Inferior parietal cortex (tissue), 1 donor: ENCODE results near the gene MYL6B.

Experiments
- DNase-seq: peaks from one replicate; pipeline ENCODE4 v3.0.0-alpha.2; 2016; ENCODE audit errors: extremely low spot score

Gene MYL6B

GRCh38 chr12:56152132-56152755, at the start of gene MYL6B:
Gene MYL6B (plus strand): TSS chr12:56152587. CDS start chr12:56153919, 1,332 bp downstream.
- peak; percentile 92 for DNase-seq

- DNase-seq, result no peak
Observed at GRCh38 chr12:56102683-56103065, 49.7 kb upstream of the MYL6B start.

DNA sequence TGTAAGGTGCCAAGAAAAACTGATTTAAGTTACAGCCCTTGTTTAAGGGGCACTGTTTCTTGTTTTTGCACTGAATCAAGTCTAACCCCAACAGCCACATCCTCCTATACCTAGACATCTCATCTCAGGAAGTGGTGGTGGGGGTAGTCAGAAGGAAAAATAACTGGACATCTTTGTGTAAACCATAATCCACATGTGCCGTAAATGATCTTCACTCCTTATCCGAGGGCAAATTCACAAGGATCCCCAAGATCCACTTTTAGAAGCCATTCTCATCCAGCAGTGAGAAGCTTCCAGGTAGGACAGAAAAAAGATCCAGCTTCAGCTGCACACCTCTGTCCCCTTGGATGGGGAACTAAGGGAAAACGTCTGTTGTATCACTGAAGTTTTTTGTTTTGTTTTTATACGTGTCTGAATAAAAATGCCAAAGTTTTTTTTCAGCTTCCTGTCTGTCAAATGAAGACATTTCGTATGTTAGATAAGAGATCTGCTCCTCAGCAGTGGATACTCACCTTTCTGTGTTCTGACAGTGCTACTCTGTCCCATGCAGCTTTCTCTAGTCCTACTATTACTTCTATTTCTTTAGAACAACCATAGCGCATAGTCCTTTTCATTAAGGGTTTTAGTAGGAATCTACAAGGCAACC, 49.2 kb upstream of the MYL6B start:
- no peak for DNase-seq

GRCh38 chr12:56103823-56104108, 48.6 kb upstream of the MYL6B start:
- DNase-seq, result no peak

GRCh38 chr12:56104109-56104814, 48.1 kb upstream of the MYL6B start, which contains the start of gene PA2G4:
Gene PA2G4 (plus strand): TSS chr12:56104559. CDS start chr12:56104738, 179 bp downstream.
- peak; percentile 97 for DNase-seq

- DNase-seq, result no peak
Observed at GRCh38 chr12:56104815-56105608, 47.4 kb upstream of the MYL6B start.

DNA sequence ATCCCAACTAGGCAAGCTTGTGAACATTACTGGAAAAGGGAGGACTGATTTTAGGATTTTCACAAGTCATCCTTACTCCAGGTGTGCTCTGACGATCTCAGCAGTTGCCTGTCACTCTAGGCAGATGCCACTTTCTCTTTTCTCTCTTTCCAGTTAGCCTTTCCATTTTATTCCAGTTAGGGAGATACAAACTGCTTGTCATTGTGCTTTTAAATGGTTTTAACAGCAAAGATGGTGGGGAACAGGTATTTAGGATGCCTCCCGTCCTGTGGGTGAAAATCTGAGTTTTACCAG, 46.8 kb upstream of the MYL6B start:
- no peak for DNase-seq

GRCh38 chr12:56107242-56107641, 45.1 kb upstream of the MYL6B start:
- no peak for DNase-seq

DNA sequence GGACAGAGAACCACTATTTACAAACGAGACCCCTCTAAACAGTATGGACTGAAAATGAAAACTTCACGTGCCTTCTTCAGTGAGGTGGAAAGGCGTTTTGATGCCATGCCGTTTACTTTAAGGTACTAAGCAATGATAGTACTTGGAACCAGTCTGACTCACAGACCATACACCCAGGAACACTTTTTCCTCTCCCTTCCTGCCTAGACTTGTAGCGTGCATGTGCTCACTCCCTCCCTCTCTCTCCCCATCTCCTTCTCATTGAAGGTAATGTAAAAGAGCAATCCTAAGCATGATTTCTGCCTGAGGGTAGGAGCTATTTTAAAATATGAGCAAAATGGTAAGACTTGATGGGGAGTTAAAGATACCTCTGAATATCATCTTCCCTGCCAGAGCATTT, 41.8 kb upstream of the MYL6B start:
- no peak for DNase-seq

DNA sequence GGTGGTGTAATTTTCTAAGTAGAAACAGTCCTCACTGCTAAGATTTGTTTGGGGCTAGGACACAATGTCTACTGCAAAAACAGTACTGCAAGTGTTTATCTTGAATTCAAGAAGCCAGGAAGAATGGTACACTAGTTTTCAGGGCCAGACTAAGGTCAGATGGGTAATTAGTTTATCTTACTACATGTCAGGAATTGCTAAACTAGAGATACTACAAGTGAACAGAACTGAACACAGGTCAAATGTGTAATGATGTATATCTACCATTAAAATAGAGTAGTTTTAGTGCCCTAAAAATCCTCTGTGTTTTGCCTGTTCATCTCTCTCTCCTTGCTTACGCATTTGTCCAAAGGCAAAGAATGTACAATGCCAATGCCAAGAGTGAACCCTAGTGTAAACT, 38.3 kb upstream of the MYL6B start:
- no peak for DNase-seq

- DNase-seq, result peak; percentile 13
Observed at GRCh38 chr12:56115329-56115728, 37.1 kb upstream of the MYL6B start.

DNA sequence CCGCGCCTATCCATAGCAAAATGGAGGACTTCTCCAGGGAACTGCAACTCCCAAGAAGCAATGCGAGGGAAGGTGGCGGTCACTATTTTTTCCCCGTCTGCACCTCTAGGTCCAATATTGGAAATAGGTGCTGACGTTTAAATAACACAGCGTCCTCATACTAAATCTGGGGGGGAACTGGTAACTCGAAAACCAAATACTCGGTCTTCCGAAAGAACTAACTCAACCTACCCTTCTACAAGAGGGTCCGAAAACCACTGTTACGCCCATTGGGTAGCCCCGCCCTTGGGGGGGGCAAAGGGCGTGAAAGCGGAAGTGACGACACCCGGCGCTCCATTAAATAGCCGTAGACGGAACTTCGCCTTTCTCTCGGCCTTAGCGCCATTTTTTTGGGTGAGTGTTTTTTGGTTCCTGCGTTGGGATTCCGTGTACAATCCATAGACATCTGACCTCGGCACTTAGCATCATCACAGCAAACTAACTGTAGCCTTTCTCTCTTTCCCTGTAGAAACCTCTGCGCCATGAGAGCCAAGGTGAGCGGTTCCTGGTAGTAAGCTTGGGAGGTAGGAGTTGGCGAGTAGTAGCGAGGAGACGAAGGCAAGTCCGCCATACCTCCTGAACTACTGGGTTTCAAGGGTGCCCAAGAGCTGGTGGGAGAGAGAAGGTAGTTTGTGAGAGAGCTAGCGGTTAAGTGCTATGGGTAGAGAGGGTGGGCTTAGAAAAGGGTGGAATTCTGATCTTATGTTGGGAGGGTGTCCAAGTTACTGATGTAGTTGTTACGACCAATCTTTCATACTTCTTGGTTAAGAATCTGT, 35.9 kb upstream of the MYL6B start, which contains the start of gene RPL41:
Gene RPL41 (plus strand): TSS at position 367 of the 815 bp plus-strand sequence.
- peak; percentile 99 for DNase-seq

DNA sequence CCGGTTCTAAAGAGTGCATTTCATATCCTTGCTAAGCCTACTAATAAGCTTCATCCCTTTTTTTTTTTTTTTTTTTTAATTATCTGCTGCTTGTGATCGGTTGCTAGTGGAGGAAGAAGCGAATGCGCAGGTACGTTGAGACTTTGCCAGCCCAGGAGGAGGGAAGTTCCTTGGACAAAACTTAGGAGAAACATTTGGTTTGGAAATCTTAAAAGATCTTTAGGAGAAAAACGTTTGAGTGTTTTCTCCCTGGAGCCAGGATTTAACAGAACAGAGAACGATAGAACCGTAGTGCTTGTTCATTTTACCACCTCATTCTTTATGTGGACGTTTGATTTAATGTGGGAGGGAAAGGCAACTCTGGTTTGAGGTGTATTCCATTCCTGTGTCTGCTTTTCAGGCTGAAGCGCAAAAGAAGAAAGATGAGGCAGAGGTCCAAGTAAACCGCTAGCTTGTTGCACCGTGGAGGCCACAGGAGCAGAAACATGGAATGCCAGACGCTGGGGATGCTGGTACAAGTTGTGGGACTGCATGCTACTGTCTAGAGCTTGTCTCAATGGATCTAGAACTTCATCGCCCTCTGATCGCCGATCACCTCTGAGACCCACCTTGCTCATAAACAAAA, 35.2 kb upstream of the MYL6B start:
- peak; percentile 15 for DNase-seq

DNA sequence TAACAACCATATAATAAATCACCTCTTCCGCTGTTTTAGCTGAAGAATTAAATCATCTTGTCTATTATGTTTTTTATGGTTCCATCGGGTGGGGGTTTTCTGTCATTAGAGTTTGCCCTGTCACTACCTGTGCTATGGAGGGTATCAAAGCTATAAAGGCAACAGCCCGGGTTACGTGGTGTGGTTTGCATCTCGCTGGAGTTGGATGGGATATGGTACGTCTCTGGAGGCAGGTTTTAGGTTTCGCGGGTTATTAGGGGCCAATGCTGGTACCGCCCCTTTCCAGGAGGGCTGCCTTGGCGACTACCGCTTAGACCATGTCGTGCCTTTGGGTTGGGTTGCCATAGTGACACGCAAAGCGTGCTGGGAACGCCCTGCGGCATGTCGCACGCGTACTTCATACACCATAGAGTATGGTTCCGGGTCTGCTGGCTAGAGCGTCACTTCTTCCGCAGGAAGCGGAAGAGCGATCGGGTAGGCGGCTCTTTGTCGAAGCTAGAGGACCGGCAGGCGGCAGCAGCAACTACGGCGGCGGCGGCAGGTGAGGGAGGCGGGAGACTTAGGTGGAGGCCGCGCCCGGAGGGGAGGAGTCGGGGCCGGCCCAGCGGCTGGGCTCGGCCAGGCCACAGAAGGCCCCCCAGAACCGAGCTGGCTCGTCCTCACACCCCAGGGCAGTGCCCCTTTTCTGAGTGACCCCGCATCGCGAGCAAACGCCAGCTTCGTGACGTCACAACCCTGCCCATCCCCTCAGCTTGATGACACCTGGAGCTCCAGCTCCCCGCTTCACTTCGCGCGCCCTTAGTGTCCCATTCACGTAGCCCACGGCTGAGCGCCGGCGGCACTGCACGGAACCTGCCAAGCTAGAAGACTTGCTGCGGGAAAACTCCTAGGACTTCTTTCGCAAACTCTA, 34.4 kb upstream of the MYL6B start, which contains the start of gene ZC3H10:
Gene ZC3H10 (plus strand): TSS at position 489 of the 910 bp plus-strand sequence. CDS start 2,297 bp downstream, outside the sequence.
- DNase-seq, result peak; percentile 99

DNA sequence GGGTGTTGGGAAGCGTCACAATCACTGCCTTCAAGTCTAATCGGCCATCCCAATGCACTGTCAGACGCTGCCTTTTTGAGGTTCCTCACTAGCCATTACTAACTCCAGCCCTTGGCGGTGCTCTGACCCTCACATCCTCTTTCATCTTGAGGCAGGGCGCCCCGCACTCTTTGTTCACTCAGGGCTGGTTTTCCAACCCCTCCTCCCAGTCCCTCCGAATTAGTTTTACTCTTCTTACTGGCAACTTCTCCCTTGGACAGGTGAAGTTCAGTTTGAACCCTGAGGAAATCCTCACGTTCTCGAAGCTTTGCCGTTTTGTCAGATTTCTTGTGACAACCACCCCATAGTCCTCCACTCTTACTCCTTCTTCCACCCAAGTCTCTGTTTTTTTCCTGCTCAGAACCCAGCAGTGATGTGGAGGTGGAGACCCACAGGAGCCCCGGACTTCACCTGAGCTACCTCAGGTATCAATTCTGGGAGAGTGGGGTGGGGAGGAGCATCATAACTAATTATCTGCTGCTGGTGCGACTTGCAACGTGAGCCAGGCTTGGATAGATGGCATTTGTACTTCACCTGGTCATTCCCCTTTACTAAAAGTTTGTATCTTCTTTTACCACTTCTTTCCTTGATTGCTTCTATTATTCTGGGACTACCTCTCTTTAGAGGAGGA, 33.6 kb upstream of the MYL6B start:
- no peak for DNase-seq

DNA sequence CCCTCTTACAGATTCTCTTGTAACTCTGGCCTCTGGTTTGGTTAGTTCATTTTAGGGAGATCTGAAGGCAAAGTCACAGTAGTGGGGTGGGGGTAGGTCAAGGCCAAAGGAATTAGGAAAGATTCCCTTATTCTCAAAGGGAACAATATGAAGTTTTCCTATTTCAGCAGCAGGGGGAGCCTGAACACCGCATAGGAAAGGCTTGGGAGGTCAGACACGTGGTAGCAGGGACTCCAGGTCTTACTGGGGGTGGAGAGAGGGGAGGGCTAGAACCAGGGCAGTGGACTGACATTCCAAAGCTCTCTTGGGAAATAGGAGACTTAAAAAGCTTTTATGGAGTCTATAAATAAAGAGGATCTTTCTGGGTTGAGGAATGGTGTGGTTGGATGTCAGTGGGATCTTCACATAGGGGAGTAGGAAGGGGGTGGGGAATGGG, 33.0 kb upstream of the MYL6B start:
- peak; percentile 79 for DNase-seq

GRCh38 chr12:56120158-56120846, 32.1 kb upstream of the MYL6B start:
- DNase-seq, result no peak

DNA sequence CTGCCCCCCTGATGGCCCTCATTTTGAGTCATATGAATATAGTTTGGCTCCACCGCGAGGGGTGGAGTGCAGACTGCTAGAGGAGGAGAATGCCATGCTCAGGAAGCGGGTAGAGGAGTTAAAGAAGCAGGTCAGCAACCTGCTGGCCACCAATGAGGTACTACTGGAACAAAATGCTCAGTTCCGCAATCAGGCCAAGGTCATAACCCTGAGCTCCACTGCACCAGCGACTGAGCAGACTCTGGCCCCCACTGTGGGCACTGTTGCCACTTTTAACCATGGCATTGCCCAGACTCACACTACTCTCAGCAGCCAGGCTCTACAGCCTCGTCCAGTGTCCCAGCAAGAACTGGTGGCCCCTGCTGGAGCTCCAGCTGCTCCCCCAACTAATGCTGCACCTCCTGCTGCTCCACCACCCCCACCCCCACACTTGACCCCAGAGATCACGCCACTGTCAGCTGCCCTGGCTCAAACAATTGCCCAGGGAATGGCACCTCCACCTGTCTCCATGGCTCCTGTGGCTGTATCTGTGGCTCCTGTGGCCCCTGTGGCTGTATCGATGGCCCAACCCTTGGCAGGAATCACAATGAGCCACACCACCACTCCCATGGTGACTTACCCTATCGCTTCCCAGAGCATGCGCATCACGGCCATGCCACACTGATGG, 31.1 kb upstream of the MYL6B start:
- no peak for DNase-seq
